Mesendoderm (in vitro differentiated cells): ENCODE measurements around the gene CCDC17.
A peak's percentile ranks its signal among the peaks of the same experiment; 100 is the strongest.
"Not testable (repeated sequence)": the region's sequence is repeated elsewhere in the genome, so short reads cannot be mapped to it uniquely, and the experiment has no call there.

Source experiments
- DNase-seq: peaks from one replicate; pipeline ENCODE4 v3.0.0; 2013
- H2AK5ac ChIP-seq: 2 replicates; pipeline ENCODE4 v1.6.1; 2013; ENCODE audit warnings: low read length, inconsistent platforms
- H2BK120ac ChIP-seq: 2 replicates; pipeline ENCODE4 v1.6.1; 2013; ENCODE audit warnings: low read depth, mild to moderate bottlenecking, low read length, moderate library complexity, mixed read lengths
- H2BK15ac ChIP-seq: replicated peaks from 2 replicates; pipeline ENCODE4 v1.6.1; 2013; ENCODE audit warnings: low read depth, mild to moderate bottlenecking, moderate library complexity
- H2BK5ac ChIP-seq: 2 replicates; pipeline ENCODE4 v1.6.1; 2013; ENCODE audit warnings: low read length, inconsistent platforms
- H3K18ac ChIP-seq: 2 replicates; pipeline ENCODE4 v1.6.1; 2013; ENCODE audit warnings: mild to moderate bottlenecking, low read length, mixed read lengths
- H3K23ac ChIP-seq: one replicate; pipeline ENCODE4 v1.6.1; 2013; ENCODE audit warnings: low read length
- H3K27ac ChIP-seq: 2 replicates; pipeline ENCODE4 v1.5.1; 2013; ENCODE audit warnings: low read depth, mild to moderate bottlenecking, inconsistent platforms, low read length, moderate library complexity
- H3K27me3 ChIP-seq: 2 replicates; pipeline ENCODE4 v1.6.1; 2013; ENCODE audit warnings: low read length, control low read depth, mild to moderate bottlenecking, inconsistent platforms; ENCODE audit not compliant: insufficient read depth, poor library complexity
- H3K36me3 ChIP-seq: 2 replicates; pipeline ENCODE4 v1.6.1; 2013; ENCODE audit warnings: low read length, inconsistent platforms; ENCODE audit not compliant: control insufficient read depth, insufficient read depth
- H3K4ac ChIP-seq: one replicate; pipeline ENCODE4 v1.6.1; 2013; ENCODE audit warnings: low read depth, mild to moderate bottlenecking, low read length, moderate library complexity
- H3K4me1 ChIP-seq: 2 replicates; pipeline ENCODE4 v1.6.1; 2013; ENCODE audit warnings: low read depth, low read length, inconsistent platforms; ENCODE audit not compliant: control insufficient read depth
- H3K4me2 ChIP-seq: 2 replicates; pipeline ENCODE4 v1.6.1; 2013; ENCODE audit warnings: low read length
- H3K4me3 ChIP-seq: 2 replicates; pipeline ENCODE4 v1.5.1; 2013; ENCODE audit warnings: mild to moderate bottlenecking, low read length
- H3K56ac ChIP-seq: one replicate; pipeline ENCODE4 v1.6.1; 2013; ENCODE audit warnings: low read length
- H3K79me1 ChIP-seq: 2 replicates; pipeline ENCODE4 v1.6.1; 2013; ENCODE audit warnings: low read length, inconsistent platforms
- H3K79me2 ChIP-seq: 2 replicates; pipeline ENCODE4 v1.6.1; 2013; ENCODE audit warnings: mild to moderate bottlenecking, low read length; ENCODE audit not compliant: control insufficient read depth, insufficient read depth
- H3K9ac ChIP-seq: 2 replicates; pipeline ENCODE4 v1.6.1; 2013; ENCODE audit warnings: low read length, inconsistent platforms
- H4K5ac ChIP-seq: one replicate; pipeline ENCODE4 v1.6.1; 2013; ENCODE audit warnings: low read length
- H4K8ac ChIP-seq: one replicate; pipeline ENCODE4 v1.6.1; 2013; ENCODE audit warnings: low read depth, mild to moderate bottlenecking, control low read depth, low read length, moderate library complexity
- WGBS: extraction: QIAGEN DNeasy Blood & Tissue Kit; methylation state at CpG from one replicate; pipeline ENCODE4 v1.1.7; 2013; ENCODE audit warnings: low lambda C conversion rate, missing lambda C conversion rate; ENCODE audit not compliant: insufficient coverage; ENCODE audit errors: extremely low coverage; 5-methylcytosine and 5-hydroxymethylcytosine counted together

CCDC17 gene

DNA sequence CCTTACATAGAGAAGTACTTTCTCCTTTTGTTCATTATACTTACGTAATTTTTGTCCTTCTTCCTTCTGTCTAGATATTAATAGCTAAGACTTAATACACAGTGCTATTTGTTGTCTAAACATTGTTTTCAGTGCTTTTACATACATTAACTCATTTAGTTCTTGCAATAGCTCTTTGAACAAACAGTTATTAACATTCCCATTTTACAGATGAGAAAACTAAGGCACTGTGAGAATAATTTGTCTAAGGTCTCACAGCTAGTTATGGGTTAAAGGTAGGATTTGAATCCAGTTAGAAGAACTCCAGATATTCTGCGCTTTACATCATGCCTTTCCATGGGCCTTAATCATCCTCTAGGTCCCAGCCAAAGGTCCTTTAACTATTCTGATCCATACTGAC lies 19.6 kb downstream of the CCDC17 start:
- H3K79me2 ChIP-seq, result peaks cover 44% of the 10 kb centered on the region
- no peak overlapping the region for H4K5ac ChIP-seq
- no peak overlapping the region for H4K8ac ChIP-seq
- no peak overlapping the region for H2BK120ac ChIP-seq
- no peaks in the 10 kb centered on the region for H3K27me3 ChIP-seq
- WGBS, result no CpG with 5 or more reads among the region's 2 CpGs
- peaks cover 13% of the 10 kb centered on the region for H3K79me1 ChIP-seq
- H3K9ac ChIP-seq, result no peak overlapping the region
- H3K4me2 ChIP-seq, result no peak overlapping the region
- H3K56ac ChIP-seq, result no peak overlapping the region
- H2AK5ac ChIP-seq, result no peak overlapping the region
- H3K4ac ChIP-seq, result no peak overlapping the region
- H3K23ac ChIP-seq, result no peak overlapping the region
- no peak overlapping the region for H3K4me3 ChIP-seq
- H3K36me3 ChIP-seq, result peaks cover 11% of the 10 kb centered on the region
- DNase-seq, result no peak
- H3K4me1 ChIP-seq, result no peaks in the 10 kb centered on the region
- no peak overlapping the region for H2BK5ac ChIP-seq
- no peak overlapping the region for H3K18ac ChIP-seq
- no peak overlapping the region for H3K27ac ChIP-seq
- H2BK15ac ChIP-seq, result no peak overlapping the region

DNA sequence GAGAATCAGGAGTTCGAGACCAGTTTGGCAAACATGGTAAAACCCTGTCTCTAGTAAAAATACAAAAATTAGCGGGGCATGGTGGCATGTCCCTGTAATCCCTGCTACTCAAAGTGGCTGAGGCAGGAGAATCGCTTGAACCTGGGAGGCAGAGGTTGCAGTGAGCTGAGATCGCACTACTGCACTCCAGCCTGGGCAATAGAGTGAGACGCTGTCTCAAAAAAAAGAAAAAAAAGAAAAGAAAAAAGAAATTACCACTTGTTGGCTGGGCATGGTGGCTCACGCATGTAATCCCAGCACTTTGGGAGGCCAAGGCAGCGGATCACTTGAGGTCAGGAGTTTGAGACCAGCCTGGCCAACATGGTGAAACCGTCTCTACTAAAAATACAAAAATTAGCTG lies 27.1 kb downstream of the CCDC17 start:
- H4K5ac ChIP-seq, H2BK120ac ChIP-seq, H3K27me3 ChIP-seq, H3K79me1 ChIP-seq, H2BK15ac ChIP-seq, H4K8ac ChIP-seq, H3K36me3 ChIP-seq, H3K4me1 ChIP-seq, H2AK5ac ChIP-seq, DNase-seq, H3K9ac ChIP-seq, H3K56ac ChIP-seq, H3K18ac ChIP-seq, H3K23ac ChIP-seq, H3K4me2 ChIP-seq, H3K27ac ChIP-seq, H3K4me3 ChIP-seq, H2BK5ac ChIP-seq, H3K4ac ChIP-seq: not testable (repeated sequence)
- WGBS, result no CpG with 5 or more reads among the region's 8 CpGs
- peaks cover 68% of the 10 kb centered on the region for H3K79me2 ChIP-seq

DNA sequence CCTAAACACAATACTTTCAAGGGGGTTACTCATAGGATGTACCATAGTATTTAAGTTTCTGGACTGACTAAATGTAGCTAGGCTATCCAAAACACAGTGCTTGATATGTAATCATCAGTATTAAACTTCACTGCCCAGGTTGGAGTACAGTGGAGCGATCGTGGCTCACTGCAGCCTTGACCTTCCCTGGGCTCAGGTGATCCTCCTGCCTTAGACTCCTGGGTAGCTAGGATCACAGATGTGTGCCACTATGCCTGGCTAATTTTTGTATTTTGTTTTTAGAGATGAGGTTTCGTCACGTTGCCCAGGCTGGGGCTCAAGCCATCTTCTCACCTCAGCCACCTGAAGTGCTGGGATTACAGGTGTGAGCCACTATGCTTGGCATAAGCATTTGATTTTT lies 29.4 kb downstream of the CCDC17 start:
- H3K36me3 ChIP-seq, result peaks cover 10% of the 10 kb centered on the region
- WGBS, result no CpG with 5 or more reads among the region's 4 CpGs
- no peak overlapping the region for H3K9ac ChIP-seq
- H3K4ac ChIP-seq, result no peak overlapping the region
- H2BK5ac ChIP-seq, result no peak overlapping the region
- no peak overlapping the region for H3K56ac ChIP-seq
- no peak overlapping the region for H4K5ac ChIP-seq
- H4K8ac ChIP-seq, result no peak overlapping the region
- peaks cover 78% of the 10 kb centered on the region for H3K79me2 ChIP-seq
- H3K4me3 ChIP-seq, result no peak overlapping the region
- no peaks in the 10 kb centered on the region for H3K4me1 ChIP-seq
- no peak overlapping the region for H3K23ac ChIP-seq
- no peak overlapping the region for H3K27ac ChIP-seq
- peaks cover 2% of the 10 kb centered on the region for H3K79me1 ChIP-seq
- no peaks in the 10 kb centered on the region for H3K27me3 ChIP-seq
- no peak overlapping the region for H3K18ac ChIP-seq
- H2BK15ac ChIP-seq, result no peak overlapping the region
- no peak overlapping the region for H2AK5ac ChIP-seq
- no peak overlapping the region for H2BK120ac ChIP-seq
- no peak for DNase-seq
- H3K4me2 ChIP-seq, result no peak overlapping the region

DNA sequence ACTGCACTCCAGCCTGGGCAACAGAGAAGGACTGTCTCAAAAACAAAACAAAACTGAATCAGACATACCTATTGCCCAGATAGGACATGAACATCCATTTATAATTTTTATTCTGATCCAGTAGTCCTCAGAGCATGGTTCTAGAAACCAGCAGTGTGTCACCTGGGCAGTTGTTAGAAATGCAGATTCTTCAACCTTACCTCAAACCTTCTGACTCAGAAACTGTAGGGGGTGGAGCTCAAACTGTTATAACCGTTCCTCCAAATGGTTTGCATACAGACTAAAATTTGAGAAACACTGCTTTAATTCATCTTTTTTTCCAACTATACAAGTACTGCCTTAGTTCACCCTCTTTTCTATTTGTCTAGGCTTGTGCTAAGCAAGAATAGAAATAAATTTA lies 34.0 kb downstream of the CCDC17 start:
- no peak overlapping the region for H2BK15ac ChIP-seq
- H3K4me1 ChIP-seq, result no peaks in the 10 kb centered on the region
- no peak overlapping the region for H3K23ac ChIP-seq
- no peaks in the 10 kb centered on the region for H3K27me3 ChIP-seq
- peaks cover 7% of the 10 kb centered on the region for H3K36me3 ChIP-seq
- no peak overlapping the region for H2AK5ac ChIP-seq
- no peak overlapping the region for H2BK120ac ChIP-seq
- no peak overlapping the region for H4K5ac ChIP-seq
- H4K8ac ChIP-seq, result no peak overlapping the region
- no peak overlapping the region for H2BK5ac ChIP-seq
- no peak overlapping the region for H3K4me2 ChIP-seq
- H3K27ac ChIP-seq, result no peak overlapping the region
- WGBS, result no CpG with 5 or more reads among the region's 1 CpG
- no peak overlapping the region for H3K18ac ChIP-seq
- H3K56ac ChIP-seq, result no peak overlapping the region
- H3K4me3 ChIP-seq, result no peak overlapping the region
- H3K4ac ChIP-seq, result no peak overlapping the region
- no peak overlapping the region for H3K9ac ChIP-seq
- no peaks in the 10 kb centered on the region for H3K79me1 ChIP-seq
- no peak for DNase-seq
- H3K79me2 ChIP-seq, result peaks cover 86% of the 10 kb centered on the region

DNA sequence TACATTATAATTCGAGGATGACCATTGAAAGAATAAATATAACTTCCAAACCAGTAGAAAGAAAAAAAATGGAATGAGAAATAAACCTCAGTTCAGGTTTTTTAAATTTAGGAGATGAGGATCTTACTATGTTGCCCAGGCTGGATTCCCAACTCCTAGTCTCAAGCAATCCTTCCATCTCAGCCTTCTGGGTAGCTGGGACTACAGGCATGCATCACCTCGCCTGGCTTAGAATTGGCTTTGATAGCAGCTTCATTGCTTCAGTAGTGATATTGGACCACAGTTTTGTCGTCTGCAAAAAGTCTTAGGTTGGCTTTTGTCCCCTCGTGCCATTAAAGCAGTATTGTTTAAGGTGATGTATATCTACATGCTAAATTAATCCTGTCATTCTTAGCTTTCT lies 37.1 kb downstream of the CCDC17 start:
- H3K4me3 ChIP-seq, result no peak overlapping the region
- no peaks in the 10 kb centered on the region for H3K27me3 ChIP-seq
- peaks cover 71% of the 10 kb centered on the region for H3K79me2 ChIP-seq
- H3K9ac ChIP-seq, result no peak overlapping the region
- H4K5ac ChIP-seq, result no peak overlapping the region
- DNase-seq, result no peak
- no peak overlapping the region for H2BK120ac ChIP-seq
- no peaks in the 10 kb centered on the region for H3K36me3 ChIP-seq
- H2BK5ac ChIP-seq, result no peak overlapping the region
- H2AK5ac ChIP-seq, result no peak overlapping the region
- no CpG with 5 or more reads among the region's 4 CpGs for WGBS
- no peaks in the 10 kb centered on the region for H3K4me1 ChIP-seq
- H3K4me2 ChIP-seq, result no peak overlapping the region
- H4K8ac ChIP-seq, result no peak overlapping the region
- no peak overlapping the region for H3K56ac ChIP-seq
- no peak overlapping the region for H3K27ac ChIP-seq
- no peak overlapping the region for H3K18ac ChIP-seq
- no peaks in the 10 kb centered on the region for H3K79me1 ChIP-seq
- no peak overlapping the region for H3K23ac ChIP-seq
- no peak overlapping the region for H3K4ac ChIP-seq
- no peak overlapping the region for H2BK15ac ChIP-seq

DNA sequence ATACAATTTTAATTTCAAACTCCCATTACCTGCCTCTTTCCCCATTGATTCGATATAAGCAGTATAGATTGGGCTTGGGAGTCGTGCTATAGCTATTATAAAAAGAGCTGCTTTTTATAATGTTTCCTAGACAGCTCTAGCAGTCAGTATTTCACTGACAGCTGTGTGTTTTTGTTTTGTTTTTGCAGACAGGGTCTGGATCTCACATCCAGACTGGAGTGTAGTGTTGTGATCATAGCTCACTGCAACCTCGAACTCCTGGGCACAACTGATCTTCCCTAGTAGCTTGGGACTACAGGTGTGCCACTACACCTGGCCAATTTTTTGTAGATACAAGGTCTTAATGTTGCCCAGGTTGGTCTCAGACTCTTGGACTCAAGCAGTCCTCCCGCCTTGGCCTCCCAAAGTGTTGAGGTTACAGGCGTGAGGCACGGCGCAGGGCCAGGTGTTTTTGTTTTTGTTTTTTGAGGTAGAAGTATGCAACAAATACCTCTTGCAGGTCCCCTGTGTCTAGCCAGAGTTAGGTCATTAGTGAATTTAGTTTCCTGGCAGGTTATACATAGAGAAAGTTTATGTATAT lies 38.3 kb downstream of the CCDC17 start:
- Histone ChIP-seq H4K5ac (no peak overlapping the region), H3K56ac (peak overlapping the region; percentile 87), H2BK120ac (no peak overlapping the region), H3K4me3 (peak overlapping the region; percentile 95), H3K18ac (no peak overlapping the region), H3K4me1 (no peaks in the 10 kb centered on the region), H3K27me3 (no peaks in the 10 kb centered on the region), H2BK15ac (no peak overlapping the region), H2BK5ac (no peak overlapping the region), H3K23ac (peak overlapping the region; percentile 60), H3K79me1 (no peaks in the 10 kb centered on the region), H2AK5ac (no peak overlapping the region), H4K8ac (no peak overlapping the region), H3K79me2 (peaks cover 62% of the 10 kb centered on the region), H3K36me3 (no peaks in the 10 kb centered on the region), H3K27ac (no peak overlapping the region), H3K9ac (peak overlapping the region; percentile 84), H3K4ac (no peak overlapping the region), H3K4me2 (peak overlapping the region; percentile 86)
- peak; percentile 22 for DNase-seq
- WGBS, result no CpG with 5 or more reads among the region's 7 CpGs
